WERI-Rb-1 (cell line): ENCODE results near the gene BHLHE41.
A peak's percentile ranks its signal among the peaks of the same experiment; 100 is the strongest.

Experiments used
- DNase-seq: peaks from one replicate; pipeline ENCODE4 v3.0.0-alpha.2; 2020
- H3K27ac ChIP-seq: fragments of 250-450 bp; sonication (Bioruptor Pico); 2 replicates; pipeline ENCODE4 v1.5.1; 2020; ENCODE audit warnings: mild to moderate bottlenecking, moderate library complexity
- H3K27me3 ChIP-seq: fragments of 250-450 bp; sonication (Bioruptor Pico); 2 replicates; pipeline ENCODE4 v1.5.1; 2021; ENCODE audit warnings: mild to moderate bottlenecking, low read depth, moderate library complexity; ENCODE audit not compliant: insufficient read depth, severe bottlenecking
- H3K36me3 ChIP-seq: fragments of 250-450 bp; sonication (Bioruptor Pico); 2 replicates; pipeline ENCODE4 v1.5.1; 2020; ENCODE audit warnings: mild to moderate bottlenecking, moderate library complexity
- H3K4me3 ChIP-seq: 2 replicates; pipeline ENCODE4 v1.5.1; 2011; ENCODE audit warnings: low read depth, mild to moderate bottlenecking, control low read depth, low read length
- H3K9me3 ChIP-seq: fragments of 250-450 bp; sonication (Bioruptor Pico); 2 replicates; pipeline ENCODE4 v1.5.1; 2021; ENCODE audit warnings: mild to moderate bottlenecking, moderate library complexity; ENCODE audit not compliant: severe bottlenecking
- TF ChIP-seq, protein P1 (sequence below): IDR thresholded peaks from 2 replicates; pipeline ENCODE4 v1.5.1; 2011; ENCODE audit warnings: low read depth, mild to moderate bottlenecking, control low read depth, inconsistent platforms, low read length

The BHLHE41 gene

GRCh38 chr12:26092346-26093105 lies 32.3 kb downstream of the BHLHE41 start:
- H3K36me3 ChIP-seq, result no peaks in the 10 kb centered on the region
- no peak overlapping the region for H3K4me3 ChIP-seq
- TF ChIP-seq, protein P1, sequence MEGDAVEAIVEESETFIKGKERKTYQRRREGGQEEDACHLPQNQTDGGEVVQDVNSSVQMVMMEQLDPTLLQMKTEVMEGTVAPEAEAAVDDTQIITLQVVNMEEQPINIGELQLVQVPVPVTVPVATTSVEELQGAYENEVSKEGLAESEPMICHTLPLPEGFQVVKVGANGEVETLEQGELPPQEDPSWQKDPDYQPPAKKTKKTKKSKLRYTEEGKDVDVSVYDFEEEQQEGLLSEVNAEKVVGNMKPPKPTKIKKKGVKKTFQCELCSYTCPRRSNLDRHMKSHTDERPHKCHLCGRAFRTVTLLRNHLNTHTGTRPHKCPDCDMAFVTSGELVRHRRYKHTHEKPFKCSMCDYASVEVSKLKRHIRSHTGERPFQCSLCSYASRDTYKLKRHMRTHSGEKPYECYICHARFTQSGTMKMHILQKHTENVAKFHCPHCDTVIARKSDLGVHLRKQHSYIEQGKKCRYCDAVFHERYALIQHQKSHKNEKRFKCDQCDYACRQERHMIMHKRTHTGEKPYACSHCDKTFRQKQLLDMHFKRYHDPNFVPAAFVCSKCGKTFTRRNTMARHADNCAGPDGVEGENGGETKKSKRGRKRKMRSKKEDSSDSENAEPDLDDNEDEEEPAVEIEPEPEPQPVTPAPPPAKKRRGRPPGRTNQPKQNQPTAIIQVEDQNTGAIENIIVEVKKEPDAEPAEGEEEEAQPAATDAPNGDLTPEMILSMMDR, result no peak
- no peaks in the 10 kb centered on the region for H3K27me3 ChIP-seq
- no peaks in the 10 kb centered on the region for H3K9me3 ChIP-seq
- no peak overlapping the region for H3K27ac ChIP-seq
- DNase-seq, result no peak

GRCh38 chr12:26091822-26092221 lies 33.0 kb downstream of the BHLHE41 start:
- Histone ChIP-seq H3K27ac (no peak overlapping the region), H3K9me3 (no peaks in the 10 kb centered on the region), H3K27me3 (no peaks in the 10 kb centered on the region), H3K36me3 (no peaks in the 10 kb centered on the region), H3K4me3 (no peak overlapping the region)
- TF ChIP-seq, protein P1, result peak; percentile 47
- peak; percentile 33 for DNase-seq

DNA sequence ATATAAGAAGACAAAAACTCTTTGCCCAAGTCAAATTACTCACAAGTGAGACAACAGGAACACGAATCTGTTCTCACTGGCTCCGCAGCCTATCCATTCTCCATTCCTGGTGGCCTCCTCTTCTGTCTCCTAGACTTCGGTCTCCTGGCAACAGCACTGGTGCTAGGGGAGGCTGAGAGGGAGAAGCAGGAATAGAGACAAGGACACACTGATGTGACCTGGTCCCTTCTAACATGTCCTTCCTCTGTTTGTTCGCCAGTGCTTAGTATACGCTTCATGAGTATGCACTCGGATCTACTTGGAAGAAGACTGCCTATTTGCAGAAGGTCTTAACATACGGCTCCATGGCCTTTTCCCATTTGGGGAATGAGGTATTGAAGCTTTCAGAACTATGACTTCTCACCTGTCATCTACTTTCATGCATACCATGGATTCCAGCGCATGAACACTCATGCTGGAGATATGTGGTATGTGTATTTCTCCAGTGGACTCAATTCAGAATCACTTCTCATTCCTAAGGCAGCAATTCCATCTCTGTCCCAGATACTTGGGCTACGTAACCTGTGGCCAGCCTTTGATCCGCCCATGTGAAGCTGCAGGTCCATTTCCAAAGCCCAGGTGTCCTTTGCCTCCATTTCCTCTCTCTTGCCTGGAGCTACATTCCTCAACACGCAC lies 33.9 kb downstream of the BHLHE41 start:
- DNase-seq, result no peak
- TF ChIP-seq, protein P1, result no peak
- no peaks in the 10 kb centered on the region for H3K9me3 ChIP-seq
- H3K36me3 ChIP-seq, result no peaks in the 10 kb centered on the region
- H3K27ac ChIP-seq, result no peak overlapping the region
- H3K4me3 ChIP-seq, result no peak overlapping the region
- H3K27me3 ChIP-seq, result no peaks in the 10 kb centered on the region

DNA sequence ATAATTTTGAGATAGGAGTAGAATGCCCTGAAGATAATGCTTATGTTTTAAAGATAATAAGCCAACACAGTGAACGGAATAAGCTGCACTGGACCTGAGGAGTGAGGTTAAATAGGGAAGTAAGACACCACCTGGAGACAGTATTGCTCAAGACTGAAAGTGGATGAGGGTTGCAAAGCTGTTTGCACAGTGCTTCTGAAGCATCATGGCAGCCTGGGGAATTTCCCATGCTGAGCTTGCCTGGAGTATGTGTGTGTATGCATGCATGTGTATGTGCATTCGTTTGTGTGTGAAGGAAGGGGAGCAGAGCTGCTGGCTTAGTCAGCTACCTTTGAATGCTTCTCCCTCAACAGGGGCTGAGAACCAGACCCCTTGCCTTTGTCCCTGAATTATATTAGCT lies 35.8 kb downstream of the BHLHE41 start:
- Histone ChIP-seq H3K9me3 (no peaks in the 10 kb centered on the region), H3K27ac (no peak overlapping the region), H3K36me3 (no peaks in the 10 kb centered on the region), H3K4me3 (no peak overlapping the region), H3K27me3 (no peaks in the 10 kb centered on the region)
- DNase-seq, result no peak
- TF ChIP-seq, protein P1, result no peak

DNA sequence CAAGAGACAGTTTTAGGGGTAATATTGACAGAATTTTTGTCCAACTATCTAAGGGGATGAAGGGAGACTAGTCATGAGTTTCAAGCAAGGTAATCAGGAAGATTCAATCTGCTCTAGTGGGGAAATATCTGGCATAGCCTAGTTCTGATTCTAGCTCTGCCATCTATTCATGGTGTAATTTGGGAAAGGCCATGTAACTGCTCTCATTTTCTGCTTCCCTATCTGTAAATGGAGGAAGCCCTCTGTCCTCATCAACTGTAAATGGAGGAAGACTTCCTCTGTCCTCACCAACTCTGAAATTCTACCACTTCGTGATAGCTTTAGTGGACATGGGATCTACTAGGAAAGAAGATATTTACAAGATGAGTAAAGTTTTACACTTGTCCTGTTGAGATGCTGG lies 37.9 kb downstream of the BHLHE41 start:
- Histone ChIP-seq H3K27ac (no peak overlapping the region), H3K4me3 (no peak overlapping the region), H3K9me3 (no peaks in the 10 kb centered on the region), H3K36me3 (no peaks in the 10 kb centered on the region), H3K27me3 (no peaks in the 10 kb centered on the region)
- TF ChIP-seq, protein P1, result no peak
- DNase-seq, result no peak
